HG02981 (cell line): Measurements from ENCODE around the gene H2BW2.
"Not testable (repeated sequence)": the region's sequence is repeated elsewhere in the genome, so short reads cannot be mapped to it uniquely, and the experiment has no call there.

ENCODE experiments used
- ATAC-seq: cut with Tn5 transposase; IDR thresholded peaks from one replicate; pipeline ENCODE4 v1.9.1; 2021; ENCODE audit warnings: mild to moderate bottlenecking, moderate library complexity; ENCODE audit not compliant: unreplicated experiment

The H2BW2 gene

GRCh38 chrX:104039689-104040505 is at the start of gene H2BW2:
TSS of gene H2BW2 (plus strand) at chrX:104039956. CDS start at chrX:104039995, 39 bp downstream.
- no peak for ATAC-seq

GRCh38 chrX:103999234-103999633 is 40.5 kb upstream of the H2BW2 start:
- peak; percentile 93 for ATAC-seq

- no peak for ATAC-seq
Measured at GRCh38 chrX:104008831-104009230, 30.9 kb upstream of the H2BW2 start.

- no peak for ATAC-seq
Measured at GRCh38 chrX:104013158-104013557, 26.6 kb upstream of the H2BW2 start.

GRCh38 chrX:104013606-104014005 is 26.1 kb upstream of the H2BW2 start, which contains the start of gene H2BW1:
TSS of gene H2BW1 (minus strand) at chrX:104013708. CDS start at chrX:104013576, 132 bp downstream.
- no peak for ATAC-seq

- not testable (repeated sequence) for ATAC-seq
Measured at GRCh38 chrX:104015576-104015975, 24.2 kb upstream of the H2BW2 start.

- no peak for ATAC-seq
Measured at GRCh38 chrX:104018126-104018525, 21.6 kb upstream of the H2BW2 start.

- ATAC-seq, result no peak
Measured at GRCh38 chrX:104041003-104041402, 1.2 kb downstream of the H2BW2 start.

GRCh38 chrX:104045642-104046041 is 5.9 kb downstream of the H2BW2 start:
- ATAC-seq, result no peak

GRCh38 chrX:104047171-104047570 is 7.4 kb downstream of the H2BW2 start:
- ATAC-seq, result no peak

- not testable (repeated sequence) for ATAC-seq
Measured at GRCh38 chrX:104054956-104055355, 15.2 kb downstream of the H2BW2 start.

GRCh38 chrX:104062636-104063035 is 22.9 kb downstream of the H2BW2 start:
- ATAC-seq, result not testable (repeated sequence)

GRCh38 chrX:104075778-104076445 is 36.2 kb downstream of the H2BW2 start, which contains the start of gene TMSB15C:
TSS of gene TMSB15C (minus strand) at chrX:104076236.
- peak; percentile 99 for ATAC-seq

- not testable (repeated sequence) for ATAC-seq
Measured at GRCh38 chrX:104077854-104078253, 38.1 kb downstream of the H2BW2 start.

- no peak for ATAC-seq
Measured at GRCh38 chrX:104084063-104084462, 44.3 kb downstream of the H2BW2 start.

GRCh38 chrX:104084534-104085277 is 45.0 kb downstream of the H2BW2 start:
- no peak for ATAC-seq

- ATAC-seq, result no peak
Measured at GRCh38 chrX:104085477-104085876, 45.7 kb downstream of the H2BW2 start.

- no peak for ATAC-seq
Measured at GRCh38 chrX:104085919-104086318, 46.2 kb downstream of the H2BW2 start.
